Thyroid gland (tissue), 4 donors: ENCODE measurements around the gene HSPA14.

ENCODE experiments used
- POLR2A ChIP-seq, 2 donors: fragments of 450-650 bp; IDR thresholded peaks; one replicate each; pipeline ENCODE4 v1.6.1; 2017; ENCODE audit warnings: antibody characterized with exemption in 2 of 2, mild to moderate bottlenecking in 2 of 2, moderate library complexity in 1 of 2
- TF ChIP-seq, protein P1 (sequence below), 6 experiments: fragments of 200-600 bp in 3 of 6; fragments of 450-650 bp in 3 of 6; sonication (generic) in 3 of 6; IDR thresholded peaks; one replicate each; pipeline ENCODE4 v1.5.1; 2016 to 2019; ENCODE audit warnings: antibody characterized with exemption in 6 of 6, mild to moderate bottlenecking in 2 of 6, inconsistent platforms in 1 of 6, moderate library complexity in 1 of 6

DNA sequence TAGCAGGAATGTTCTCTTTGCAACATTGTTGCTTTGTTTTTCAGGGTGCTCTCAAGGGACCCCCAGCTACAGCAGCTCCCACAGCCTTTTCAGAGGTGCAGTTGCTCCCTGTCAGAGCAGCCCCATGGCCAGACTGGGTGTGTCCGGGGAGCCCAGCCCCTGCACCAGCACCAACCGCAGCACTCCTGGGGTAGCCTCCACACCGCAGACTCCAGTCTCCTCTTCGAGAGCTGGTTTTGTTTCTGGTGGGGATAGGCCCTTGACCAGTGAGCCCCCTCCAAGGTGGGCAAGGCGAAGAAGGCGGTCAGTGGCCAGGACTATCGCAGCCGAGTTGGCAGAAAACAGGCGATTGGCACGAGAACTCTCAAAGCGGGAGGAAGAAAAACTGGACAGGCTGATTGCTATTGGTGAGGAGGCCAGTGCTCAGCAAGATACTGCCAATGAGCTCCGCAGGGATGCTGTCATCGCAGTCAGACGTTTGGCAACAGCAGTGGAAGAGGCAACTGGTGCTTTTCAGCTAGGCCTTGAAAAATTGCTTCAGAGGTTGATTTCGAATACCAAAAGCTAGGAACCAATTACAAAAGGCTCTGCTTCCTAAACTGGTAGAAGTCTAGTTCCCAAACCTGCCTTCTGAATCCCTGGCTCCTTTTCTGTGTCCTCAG lies 5.4 kb downstream of the HSPA14 start:
- TF ChIP-seq, protein P1, sequence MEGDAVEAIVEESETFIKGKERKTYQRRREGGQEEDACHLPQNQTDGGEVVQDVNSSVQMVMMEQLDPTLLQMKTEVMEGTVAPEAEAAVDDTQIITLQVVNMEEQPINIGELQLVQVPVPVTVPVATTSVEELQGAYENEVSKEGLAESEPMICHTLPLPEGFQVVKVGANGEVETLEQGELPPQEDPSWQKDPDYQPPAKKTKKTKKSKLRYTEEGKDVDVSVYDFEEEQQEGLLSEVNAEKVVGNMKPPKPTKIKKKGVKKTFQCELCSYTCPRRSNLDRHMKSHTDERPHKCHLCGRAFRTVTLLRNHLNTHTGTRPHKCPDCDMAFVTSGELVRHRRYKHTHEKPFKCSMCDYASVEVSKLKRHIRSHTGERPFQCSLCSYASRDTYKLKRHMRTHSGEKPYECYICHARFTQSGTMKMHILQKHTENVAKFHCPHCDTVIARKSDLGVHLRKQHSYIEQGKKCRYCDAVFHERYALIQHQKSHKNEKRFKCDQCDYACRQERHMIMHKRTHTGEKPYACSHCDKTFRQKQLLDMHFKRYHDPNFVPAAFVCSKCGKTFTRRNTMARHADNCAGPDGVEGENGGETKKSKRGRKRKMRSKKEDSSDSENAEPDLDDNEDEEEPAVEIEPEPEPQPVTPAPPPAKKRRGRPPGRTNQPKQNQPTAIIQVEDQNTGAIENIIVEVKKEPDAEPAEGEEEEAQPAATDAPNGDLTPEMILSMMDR (IDR thresholded peaks at IDR 0.05): no peak
- no peak for TF ChIP-seq POLR2A (IDR thresholded peaks at IDR 0.05)
